ENCODE results near the gene CMTM7. TPM values are rescaled to one million over a fixed set of nuclear protein-coding genes. Genes with fewer than 3 reads are reported as not detected.

Gene CMTM7
- total and polyA plus RNA-seq, 10 of the 15 experiments (the other 5 are each of a cell fraction or from before 2014, with no cell fraction given) = 3.7 to 36.4 (median 14.7) TPM

DNA sequence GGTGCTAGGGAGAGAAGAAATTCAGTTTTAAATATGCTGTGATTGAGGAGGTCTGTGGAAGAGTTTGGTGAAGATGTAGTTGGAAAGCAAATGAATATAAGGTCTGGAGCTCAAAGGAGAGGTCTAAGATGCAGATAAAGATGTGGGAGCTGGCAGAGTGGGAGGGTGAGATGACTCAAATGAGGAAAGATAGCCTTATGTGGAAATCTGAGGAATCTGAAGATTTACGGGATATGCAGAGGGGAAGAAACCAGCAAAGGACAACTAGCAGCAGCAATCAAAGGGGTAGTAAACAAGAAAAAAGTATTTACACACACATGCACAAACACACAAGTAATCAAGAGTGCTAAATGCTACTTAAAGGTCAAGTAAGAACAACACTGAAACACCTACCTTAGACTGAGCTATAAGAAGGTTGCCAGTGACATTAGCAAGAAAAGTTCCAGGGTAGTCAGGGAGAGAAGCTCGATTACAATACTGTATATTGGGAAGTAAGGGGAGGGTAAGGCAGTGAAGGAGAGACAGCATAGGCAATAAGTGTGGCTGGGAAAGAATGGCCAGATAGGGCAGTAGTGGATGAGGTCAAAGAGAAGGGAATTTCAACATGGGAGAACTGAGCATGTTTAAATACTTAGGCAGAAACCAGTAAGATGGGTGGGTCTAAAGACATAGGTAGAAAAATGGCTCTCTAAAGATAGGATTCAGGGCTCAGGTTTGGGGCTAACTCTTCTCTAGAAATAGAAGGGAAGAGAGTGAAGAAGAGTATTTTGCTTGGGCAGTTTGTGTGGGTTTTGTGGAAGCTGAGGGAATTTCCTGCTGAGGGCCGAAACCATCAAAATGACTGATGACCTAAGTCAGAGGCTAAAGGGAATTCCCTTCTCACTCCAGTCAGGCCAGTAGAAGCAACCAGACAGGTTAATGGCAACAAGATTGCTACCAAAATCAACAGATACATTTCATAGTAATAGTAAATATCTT, 102.1 kb downstream of the CMTM7 start (continued):
- TF ChIP-seq CREB1 (IDR thresholded peaks at IDR 0.05; ENCODE audit: low read depth) (peak; percentile 65; the same call in 1 of the 2 replicates), PML (IDR thresholded peaks at IDR 0.05; ENCODE audit: low read length) (no peak), CBX5 (IDR thresholded peaks at IDR 0.05; ENCODE audit: low read depth) (no peak), TCF7 (IDR thresholded peaks at IDR 0.05; ENCODE audit: borderline replicate concordance) (no peak), TARDBP (IDR thresholded peaks at IDR 0.05; ENCODE audit: borderline replicate concordance) (no peak), PAX5 (IDR thresholded peaks at IDR 0.05; ENCODE audit: borderline replicate concordance, low read depth, low read length) (peak; percentile 82; the same call in 1 of the 2 replicates), KDM1A (IDR thresholded peaks at IDR 0.05; ENCODE audit: borderline replicate concordance) (no peak), SMAD1 (IDR thresholded peaks at IDR 0.05; ENCODE audit: low read depth, partially characterized antibody) (no peak), FOXK2 (IDR thresholded peaks at IDR 0.05) (no peak), IRF4 (IDR thresholded peaks at IDR 0.05; ENCODE audit: low read depth, low read length) (peak; percentile 88), RELA (IDR thresholded peaks at IDR 0.05; ENCODE audit: borderline replicate concordance, partially characterized antibody) (peak; percentile 87), POLR2A (IDR thresholded peaks at IDR 0.05; ENCODE audit: low read depth, low read length) (no peak), IKZF1 (conservative IDR thresholded peaks at IDR 0.05) (peak; percentile 83), ZSCAN29 (IDR thresholded peaks at IDR 0.05) (no peak), CREM (IDR thresholded peaks at IDR 0.05; ENCODE audit: low read depth) (peak; percentile 91), BCL11A (IDR thresholded peaks at IDR 0.05; ENCODE audit: low read depth, low read length) (peak; percentile 94), POU2F2 (IDR thresholded peaks at IDR 0.05; ENCODE audit: borderline replicate concordance, low read depth, low read length) (peak; percentile 72), SUPT20H (IDR thresholded peaks at IDR 0.05; ENCODE audit: borderline replicate concordance, control insufficient read depth, low read depth, low read length) (no peak), MYC (IDR thresholded peaks at IDR 0.05; ENCODE audit: insufficient read depth, insufficient read length, insufficient replicate concordance, low read length, severe bottlenecking) (no peak), BHLHE40 (IDR thresholded peaks at IDR 0.05; ENCODE audit: borderline replicate concordance in 1 of 2, low read depth in 2 of 2, low read length in 1 of 2) (0 out of 4 replicates have a peak, but pooled peaks of 1 of the 2 experiments have one; percentile 10), DPF2 (IDR thresholded peaks at IDR 0.05) (peak; percentile 85), CBFB (IDR thresholded peaks at IDR 0.05; ENCODE audit: low read depth) (peak; percentile 87)
- TF ChIP-seq, protein P1, sequence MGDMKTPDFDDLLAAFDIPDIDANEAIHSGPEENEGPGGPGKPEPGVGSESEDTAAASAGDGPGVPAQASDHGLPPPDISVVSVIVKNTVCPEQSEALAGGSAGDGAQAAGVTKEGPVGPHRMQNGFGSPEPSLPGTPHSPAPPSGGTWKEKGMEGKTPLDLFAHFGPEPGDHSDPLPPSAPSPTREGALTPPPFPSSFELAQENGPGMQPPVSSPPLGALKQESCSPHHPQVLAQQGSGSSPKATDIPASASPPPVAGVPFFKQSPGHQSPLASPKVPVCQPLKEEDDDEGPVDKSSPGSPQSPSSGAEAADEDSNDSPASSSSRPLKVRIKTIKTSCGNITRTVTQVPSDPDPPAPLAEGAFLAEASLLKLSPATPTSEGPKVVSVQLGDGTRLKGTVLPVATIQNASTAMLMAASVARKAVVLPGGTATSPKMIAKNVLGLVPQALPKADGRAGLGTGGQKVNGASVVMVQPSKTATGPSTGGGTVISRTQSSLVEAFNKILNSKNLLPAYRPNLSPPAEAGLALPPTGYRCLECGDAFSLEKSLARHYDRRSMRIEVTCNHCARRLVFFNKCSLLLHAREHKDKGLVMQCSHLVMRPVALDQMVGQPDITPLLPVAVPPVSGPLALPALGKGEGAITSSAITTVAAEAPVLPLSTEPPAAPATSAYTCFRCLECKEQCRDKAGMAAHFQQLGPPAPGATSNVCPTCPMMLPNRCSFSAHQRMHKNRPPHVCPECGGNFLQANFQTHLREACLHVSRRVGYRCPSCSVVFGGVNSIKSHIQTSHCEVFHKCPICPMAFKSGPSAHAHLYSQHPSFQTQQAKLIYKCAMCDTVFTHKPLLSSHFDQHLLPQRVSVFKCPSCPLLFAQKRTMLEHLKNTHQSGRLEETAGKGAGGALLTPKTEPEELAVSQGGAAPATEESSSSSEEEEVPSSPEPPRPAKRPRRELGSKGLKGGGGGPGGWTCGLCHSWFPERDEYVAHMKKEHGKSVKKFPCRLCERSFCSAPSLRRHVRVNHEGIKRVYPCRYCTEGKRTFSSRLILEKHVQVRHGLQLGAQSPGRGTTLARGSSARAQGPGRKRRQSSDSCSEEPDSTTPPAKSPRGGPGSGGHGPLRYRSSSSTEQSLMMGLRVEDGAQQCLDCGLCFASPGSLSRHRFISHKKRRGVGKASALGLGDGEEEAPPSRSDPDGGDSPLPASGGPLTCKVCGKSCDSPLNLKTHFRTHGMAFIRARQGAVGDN (IDR thresholded peaks at IDR 0.05) = no peak
- TF ChIP-seq, protein P2, sequence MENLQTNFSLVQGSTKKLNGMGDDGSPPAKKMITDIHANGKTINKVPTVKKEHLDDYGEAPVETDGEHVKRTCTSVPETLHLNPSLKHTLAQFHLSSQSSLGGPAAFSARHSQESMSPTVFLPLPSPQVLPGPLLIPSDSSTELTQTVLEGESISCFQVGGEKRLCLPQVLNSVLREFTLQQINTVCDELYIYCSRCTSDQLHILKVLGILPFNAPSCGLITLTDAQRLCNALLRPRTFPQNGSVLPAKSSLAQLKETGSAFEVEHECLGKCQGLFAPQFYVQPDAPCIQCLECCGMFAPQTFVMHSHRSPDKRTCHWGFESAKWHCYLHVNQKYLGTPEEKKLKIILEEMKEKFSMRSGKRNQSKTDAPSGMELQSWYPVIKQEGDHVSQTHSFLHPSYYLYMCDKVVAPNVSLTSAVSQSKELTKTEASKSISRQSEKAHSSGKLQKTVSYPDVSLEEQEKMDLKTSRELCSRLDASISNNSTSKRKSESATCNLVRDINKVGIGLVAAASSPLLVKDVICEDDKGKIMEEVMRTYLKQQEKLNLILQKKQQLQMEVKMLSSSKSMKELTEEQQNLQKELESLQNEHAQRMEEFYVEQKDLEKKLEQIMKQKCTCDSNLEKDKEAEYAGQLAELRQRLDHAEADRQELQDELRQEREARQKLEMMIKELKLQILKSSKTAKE (IDR thresholded peaks at IDR 0.05; ENCODE audit: low read depth, poor library complexity, severe bottlenecking) = peak; percentile 65
- TF ChIP-seq, protein P3, sequence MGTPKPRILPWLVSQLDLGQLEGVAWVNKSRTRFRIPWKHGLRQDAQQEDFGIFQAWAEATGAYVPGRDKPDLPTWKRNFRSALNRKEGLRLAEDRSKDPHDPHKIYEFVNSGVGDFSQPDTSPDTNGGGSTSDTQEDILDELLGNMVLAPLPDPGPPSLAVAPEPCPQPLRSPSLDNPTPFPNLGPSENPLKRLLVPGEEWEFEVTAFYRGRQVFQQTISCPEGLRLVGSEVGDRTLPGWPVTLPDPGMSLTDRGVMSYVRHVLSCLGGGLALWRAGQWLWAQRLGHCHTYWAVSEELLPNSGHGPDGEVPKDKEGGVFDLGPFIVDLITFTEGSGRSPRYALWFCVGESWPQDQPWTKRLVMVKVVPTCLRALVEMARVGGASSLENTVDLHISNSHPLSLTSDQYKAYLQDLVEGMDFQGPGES (IDR thresholded peaks at IDR 0.05) = no peak
